Measurements from ENCODE around the gene MRPL20.
"Not testable (repeated sequence)": the region's sequence is repeated elsewhere in the genome, so short reads cannot be mapped to it uniquely, and the experiment has no call there.

The MRPL20 gene

DNA sequence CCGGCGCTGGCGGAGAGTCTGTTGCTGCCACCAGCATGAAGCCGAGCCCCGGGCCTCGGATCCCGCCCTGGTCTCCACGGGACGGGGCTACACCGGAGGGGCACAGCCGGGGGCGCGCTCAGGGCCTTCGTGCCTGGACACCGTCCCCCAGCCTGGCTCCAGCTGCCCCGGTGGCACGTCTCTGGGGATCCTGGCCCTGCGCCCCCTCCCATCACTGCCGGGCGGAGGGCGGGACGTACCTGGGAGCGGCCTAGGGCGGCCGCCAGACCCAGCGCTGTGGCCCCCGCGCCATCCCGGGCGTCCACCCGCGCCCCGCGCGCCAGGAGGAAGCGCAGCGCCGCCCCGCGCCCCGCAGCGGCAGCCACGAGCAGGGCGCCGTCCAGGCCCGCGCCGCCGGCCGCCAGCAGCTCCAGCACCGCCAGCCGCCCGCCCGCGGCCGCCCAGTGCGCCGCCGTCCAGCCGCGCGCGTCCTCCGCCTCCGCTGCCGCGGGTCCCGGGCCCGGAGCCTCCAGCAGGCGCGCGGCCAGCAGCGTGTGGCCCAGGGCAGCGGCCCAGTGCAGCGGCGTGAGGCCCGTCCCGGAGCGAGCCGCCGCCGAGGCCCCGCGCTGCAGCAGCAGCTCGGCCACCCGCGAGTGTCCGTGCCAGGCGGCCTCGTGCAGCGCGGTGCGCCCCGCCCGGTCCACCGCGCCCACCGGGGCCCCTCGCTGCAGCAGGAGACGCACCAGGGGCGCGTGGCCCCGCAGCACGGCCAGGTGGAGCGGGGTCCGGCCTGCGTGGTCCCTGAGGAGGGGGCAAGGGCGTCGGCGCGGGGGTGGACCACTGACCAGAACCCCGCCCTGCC, 12.9 kb upstream of the MRPL20 start:
- Histone ChIP-seq H3K4me2 (no peak overlapping the region), H3K27me3 (ENCODE audit: insufficient read depth, low read depth) (0 out of 2 replicates have a peak, but pooled peaks cover 4% of the 10 kb centered on the region), H4K20me1 (ENCODE audit: insufficient read depth) (no peaks in the 10 kb centered on the region), H3K79me2 (ENCODE audit: insufficient read depth, low read depth) (no peaks in the 10 kb centered on the region), H3K4me3 (IDR thresholded peaks at IDR 0.05; ENCODE audit: insufficient read depth, low read depth, low read length) (no peak overlapping the region), H3K36me3 (ENCODE audit: insufficient read depth) (no peaks in the 10 kb centered on the region), H2AFZ (ENCODE audit: low read depth) (no peak overlapping the region), H3K27ac (no peak overlapping the region), H3K9ac (no peak overlapping the region), H3K4me1 (ENCODE audit: low read depth, poor library complexity, severe bottlenecking) (peaks cover 13% of the 10 kb centered on the region)
- TF ChIP-seq, protein P1, sequence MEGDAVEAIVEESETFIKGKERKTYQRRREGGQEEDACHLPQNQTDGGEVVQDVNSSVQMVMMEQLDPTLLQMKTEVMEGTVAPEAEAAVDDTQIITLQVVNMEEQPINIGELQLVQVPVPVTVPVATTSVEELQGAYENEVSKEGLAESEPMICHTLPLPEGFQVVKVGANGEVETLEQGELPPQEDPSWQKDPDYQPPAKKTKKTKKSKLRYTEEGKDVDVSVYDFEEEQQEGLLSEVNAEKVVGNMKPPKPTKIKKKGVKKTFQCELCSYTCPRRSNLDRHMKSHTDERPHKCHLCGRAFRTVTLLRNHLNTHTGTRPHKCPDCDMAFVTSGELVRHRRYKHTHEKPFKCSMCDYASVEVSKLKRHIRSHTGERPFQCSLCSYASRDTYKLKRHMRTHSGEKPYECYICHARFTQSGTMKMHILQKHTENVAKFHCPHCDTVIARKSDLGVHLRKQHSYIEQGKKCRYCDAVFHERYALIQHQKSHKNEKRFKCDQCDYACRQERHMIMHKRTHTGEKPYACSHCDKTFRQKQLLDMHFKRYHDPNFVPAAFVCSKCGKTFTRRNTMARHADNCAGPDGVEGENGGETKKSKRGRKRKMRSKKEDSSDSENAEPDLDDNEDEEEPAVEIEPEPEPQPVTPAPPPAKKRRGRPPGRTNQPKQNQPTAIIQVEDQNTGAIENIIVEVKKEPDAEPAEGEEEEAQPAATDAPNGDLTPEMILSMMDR (conservative IDR thresholded peaks at IDR 0.05; ENCODE audit: low read depth, low read length): no peak

DNA sequence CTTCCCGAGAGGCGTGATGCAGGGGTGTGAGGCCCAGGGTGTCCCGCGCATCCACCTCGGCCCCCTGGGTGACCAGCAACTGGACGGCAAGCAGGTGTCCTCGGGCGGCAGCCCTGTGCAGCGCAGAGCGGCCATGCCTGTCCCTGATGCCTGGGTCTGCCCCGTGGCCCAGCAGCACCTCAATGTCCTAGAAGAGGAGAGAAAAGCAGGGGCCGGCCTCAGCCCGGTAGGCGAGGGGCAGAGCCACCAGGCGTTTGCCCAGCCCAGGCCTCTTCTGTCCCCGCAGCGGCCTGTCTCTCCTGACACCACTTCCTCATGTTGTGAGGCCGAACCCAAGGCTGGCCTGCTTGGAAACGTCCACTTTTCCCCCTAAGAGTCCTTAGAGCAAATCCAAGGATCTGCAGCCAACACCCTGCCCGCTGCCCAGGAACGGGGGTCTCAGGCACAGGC, 12.3 kb upstream of the MRPL20 start:
- no peak overlapping the region for H3K9ac ChIP-seq
- no peak overlapping the region for H2AFZ ChIP-seq (ENCODE audit: low read depth)

DNA sequence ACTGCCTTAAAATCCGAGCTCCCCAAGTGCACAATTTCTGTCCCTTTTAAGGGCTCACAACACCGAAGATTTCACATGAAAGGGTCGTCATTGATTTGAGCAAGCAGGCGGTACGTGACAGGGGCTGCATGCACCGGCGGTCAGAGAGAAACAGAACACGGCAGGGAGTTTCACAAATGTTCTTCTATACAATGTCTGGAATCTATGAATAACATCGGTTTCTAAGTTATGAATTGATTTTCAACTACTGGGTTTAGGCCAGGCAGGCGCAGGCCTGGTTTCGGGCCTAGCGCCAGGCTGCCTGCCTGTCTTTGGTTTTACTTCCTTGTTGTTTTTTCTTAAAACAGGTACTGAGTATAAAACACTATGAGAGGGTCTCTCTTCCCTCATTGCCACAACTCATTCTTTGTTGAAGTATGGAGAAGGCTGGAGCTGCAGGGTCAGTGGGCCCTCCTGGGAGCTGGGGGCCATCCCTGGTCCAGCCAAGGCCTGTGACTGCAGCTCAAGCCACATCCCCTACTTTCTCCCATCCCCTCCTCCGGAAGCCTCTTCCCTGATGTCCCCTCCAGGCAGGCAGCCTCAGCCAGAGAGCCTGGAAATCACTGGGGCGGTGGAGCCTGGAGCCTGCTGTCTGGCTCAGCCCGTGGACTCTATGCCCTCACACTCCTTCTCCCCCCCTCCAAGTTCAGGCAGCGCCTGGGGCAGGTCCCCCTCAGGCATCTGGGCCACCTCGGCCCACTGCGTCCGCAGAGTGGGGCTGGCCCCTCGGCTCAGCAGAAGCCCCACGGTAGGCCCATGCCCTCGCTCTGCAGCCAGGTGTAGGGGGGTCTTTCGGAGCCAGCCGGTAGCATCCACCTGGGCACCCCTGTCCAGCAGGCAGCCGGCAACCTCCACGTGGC, 11.6 kb upstream of the MRPL20 start:
- TF ChIP-seq, protein P1 (conservative IDR thresholded peaks at IDR 0.05; ENCODE audit: low read depth, low read length): no peak

More for the DNA sequence above, 12.3 kb upstream of the MRPL20 start:
- TF ChIP-seq, protein P1 (conservative IDR thresholded peaks at IDR 0.05; ENCODE audit: low read depth, low read length): no peak
- Histone ChIP-seq H3K79me2 (ENCODE audit: insufficient read depth, low read depth) (no peaks in the 10 kb centered on the region), H4K20me1 (ENCODE audit: insufficient read depth) (no peaks in the 10 kb centered on the region), H3K4me3 (IDR thresholded peaks at IDR 0.05; ENCODE audit: insufficient read depth, low read depth, low read length) (no peak overlapping the region), H3K4me2 (no peak overlapping the region), H3K4me1 (ENCODE audit: low read depth, poor library complexity, severe bottlenecking) (peaks cover 13% of the 10 kb centered on the region), H3K27me3 (ENCODE audit: insufficient read depth, low read depth) (0 out of 2 replicates have a peak, but pooled peaks cover 4% of the 10 kb centered on the region), H3K27ac (no peak overlapping the region), H3K36me3 (ENCODE audit: insufficient read depth) (no peaks in the 10 kb centered on the region)

DNA sequence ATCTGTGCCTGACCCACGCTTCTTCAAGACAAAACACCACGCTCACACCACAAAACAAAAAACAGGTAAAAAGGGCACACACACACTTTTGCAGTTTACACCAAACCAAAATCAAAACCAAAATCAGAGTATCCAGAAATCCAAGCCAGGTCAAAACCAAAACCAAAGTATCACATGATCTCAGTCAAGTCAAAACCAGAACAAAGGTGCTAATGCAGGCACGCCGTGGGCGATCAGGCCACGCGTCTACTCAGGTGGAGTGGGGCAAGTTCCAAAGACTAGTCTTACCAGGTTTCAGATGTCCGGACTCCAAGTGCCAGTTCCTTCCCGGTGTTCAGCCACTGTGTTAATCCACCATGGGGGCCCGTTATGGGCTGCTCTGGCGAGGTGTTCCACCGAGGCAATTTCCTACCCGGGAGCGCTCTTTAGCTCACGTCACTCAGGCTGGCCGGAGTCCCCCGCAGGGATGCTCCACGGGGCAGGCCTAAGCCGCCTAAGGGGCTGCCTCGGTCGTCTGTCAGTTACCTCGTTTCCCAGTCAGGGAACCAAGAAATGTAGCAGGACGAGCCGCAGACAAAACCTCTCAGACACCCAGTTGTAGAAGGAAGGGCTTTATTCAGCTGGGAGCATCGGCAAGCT, 10.9 kb upstream of the MRPL20 start:
- H3K27ac ChIP-seq; H3K79me2 ChIP-seq (ENCODE audit: insufficient read depth, low read depth): not testable (repeated sequence)
- 0 out of 2 replicates have a peak overlapping the region, but pooled peaks have one; percentile 3 for H3K4me2 ChIP-seq

More for the DNA sequence above, 11.6 kb upstream of the MRPL20 start:
- Histone ChIP-seq H3K36me3 (ENCODE audit: insufficient read depth) (no peaks in the 10 kb centered on the region), H3K4me3 (IDR thresholded peaks at IDR 0.05; ENCODE audit: insufficient read depth, low read depth, low read length) (no peak overlapping the region), H3K4me2 (no peak overlapping the region), H3K9ac (no peak overlapping the region), H3K79me2 (ENCODE audit: insufficient read depth, low read depth) (no peaks in the 10 kb centered on the region), H3K27ac (no peak overlapping the region), H3K4me1 (ENCODE audit: low read depth, poor library complexity, severe bottlenecking) (peaks cover 13% of the 10 kb centered on the region), H3K27me3 (ENCODE audit: insufficient read depth, low read depth) (0 out of 2 replicates have a peak, but pooled peaks cover 4% of the 10 kb centered on the region), H4K20me1 (ENCODE audit: insufficient read depth) (no peaks in the 10 kb centered on the region), H2AFZ (ENCODE audit: low read depth) (no peak overlapping the region)

DNA sequence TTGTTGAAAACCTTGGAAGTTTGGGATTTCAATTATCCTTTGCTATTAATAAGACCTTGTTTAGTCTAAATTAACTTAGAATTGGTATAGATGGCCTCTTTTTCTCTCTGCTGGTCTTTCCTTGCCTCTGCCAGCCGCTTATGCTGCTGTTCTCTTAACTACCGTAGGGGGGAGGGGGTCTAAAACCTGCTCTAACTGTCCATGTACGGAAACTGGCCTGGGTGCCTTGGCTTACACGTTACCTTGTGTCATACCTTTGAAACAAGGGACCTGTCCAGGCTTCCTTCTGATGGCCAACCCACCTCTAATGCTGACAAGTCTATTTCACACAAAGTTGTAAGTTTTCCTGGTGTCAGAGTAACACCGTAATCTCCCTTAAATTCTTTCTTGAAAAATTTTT, 10.3 kb upstream of the MRPL20 start:
- not testable (repeated sequence) for H3K9ac ChIP-seq; H2AFZ ChIP-seq (ENCODE audit: low read depth); H3K4me1 ChIP-seq (ENCODE audit: low read depth, poor library complexity, severe bottlenecking); H3K4me3 ChIP-seq (IDR thresholded peaks at IDR 0.05; ENCODE audit: insufficient read depth, low read depth, low read length); H3K79me2 ChIP-seq (ENCODE audit: insufficient read depth, low read depth); H3K27me3 ChIP-seq (ENCODE audit: insufficient read depth, low read depth); H4K20me1 ChIP-seq (ENCODE audit: insufficient read depth); H3K36me3 ChIP-seq (ENCODE audit: insufficient read depth); H3K27ac ChIP-seq
- 0 out of 2 replicates have a peak overlapping the region, but pooled peaks have one; percentile 3 for H3K4me2 ChIP-seq

More for the DNA sequence above, 10.9 kb upstream of the MRPL20 start:
- not testable (repeated sequence) for H3K36me3 ChIP-seq (ENCODE audit: insufficient read depth); H4K20me1 ChIP-seq (ENCODE audit: insufficient read depth); H3K9ac ChIP-seq; H2AFZ ChIP-seq (ENCODE audit: low read depth); H3K4me1 ChIP-seq (ENCODE audit: low read depth, poor library complexity, severe bottlenecking); H3K27me3 ChIP-seq (ENCODE audit: insufficient read depth, low read depth); H3K4me3 ChIP-seq (IDR thresholded peaks at IDR 0.05; ENCODE audit: insufficient read depth, low read depth, low read length)
